DMS53 treated with DMSO at 0.1 percent for 48 hours (cell line): ENCODE measurements around the gene TP53TG5.

ENCODE experiments used
- DNase-seq: peaks from one replicate; lab custom pipeline; 2025; ENCODE audit not compliant: unreplicated experiment; lab: John Stamatoyannopoulos, UW

Gene TP53TG5

DNA sequence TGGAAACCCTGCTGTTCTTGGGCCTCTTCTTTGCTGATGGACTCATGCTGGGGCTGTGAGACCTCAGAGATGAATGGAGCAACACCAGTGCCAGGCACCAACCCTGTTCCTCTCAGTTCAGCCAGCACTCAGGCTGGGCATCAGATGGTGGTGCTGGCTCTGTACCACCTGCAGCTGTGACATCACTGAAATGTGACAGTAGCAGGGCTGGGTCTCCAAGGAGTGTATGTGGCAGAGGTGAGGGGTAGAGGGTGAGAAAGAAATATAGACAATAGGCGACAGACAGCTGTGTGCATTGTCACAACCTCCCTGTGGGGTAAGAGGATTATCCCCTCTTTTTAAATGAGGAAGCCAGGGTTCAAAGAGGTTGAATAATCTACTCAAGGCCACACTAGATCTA is at the start of gene TP53TG5:
Gene TP53TG5, minus strand, starts transcription at position 135 of the 400 bp plus-strand sequence. Its CDS starts 89 bp downstream, at position 46.
- no peak for DNase-seq

DNA sequence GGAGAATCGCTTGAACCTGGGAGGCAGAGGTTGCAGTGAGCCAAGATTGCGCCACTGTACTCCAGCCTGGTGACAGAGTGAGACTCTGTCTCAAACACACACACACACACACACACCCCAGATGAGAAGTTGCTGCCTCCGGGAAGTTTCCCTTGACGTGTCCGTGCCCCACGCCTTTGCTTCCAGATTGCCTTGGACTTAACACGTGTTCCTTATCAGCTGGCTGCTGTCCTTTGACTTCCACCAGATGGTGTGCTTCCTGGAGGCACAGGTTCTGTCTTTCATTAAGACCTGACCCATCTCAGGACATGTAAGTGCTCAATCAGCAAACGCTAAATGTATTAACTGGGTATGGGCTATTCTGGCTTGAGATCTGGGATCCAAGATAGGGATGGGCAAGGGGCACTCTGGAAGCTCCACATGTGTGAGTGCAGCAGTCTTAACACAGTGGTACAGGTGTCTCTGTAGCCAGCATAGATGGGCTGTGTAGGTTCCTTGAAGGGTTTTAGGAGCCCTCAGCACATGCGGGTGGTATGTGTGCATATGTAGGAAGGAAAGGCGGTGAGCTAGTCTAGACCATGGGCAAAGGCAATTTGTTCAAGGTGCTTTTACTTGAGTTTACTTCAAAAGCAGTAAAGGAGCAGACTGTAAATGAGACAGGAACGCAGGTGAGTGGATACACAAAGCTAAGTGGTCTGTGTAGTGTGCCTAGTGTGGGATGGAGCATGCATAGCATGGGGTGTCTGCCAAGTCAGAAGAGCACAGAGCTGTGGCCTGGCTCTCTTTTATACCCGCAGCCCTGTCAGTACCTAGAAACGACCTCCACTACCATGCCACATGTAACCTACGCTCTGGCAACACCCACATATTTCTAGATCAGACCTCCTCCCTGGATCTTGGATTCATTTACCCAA is 49.4 kb upstream of the TP53TG5 start:
- DNase-seq, result no peak

DNA sequence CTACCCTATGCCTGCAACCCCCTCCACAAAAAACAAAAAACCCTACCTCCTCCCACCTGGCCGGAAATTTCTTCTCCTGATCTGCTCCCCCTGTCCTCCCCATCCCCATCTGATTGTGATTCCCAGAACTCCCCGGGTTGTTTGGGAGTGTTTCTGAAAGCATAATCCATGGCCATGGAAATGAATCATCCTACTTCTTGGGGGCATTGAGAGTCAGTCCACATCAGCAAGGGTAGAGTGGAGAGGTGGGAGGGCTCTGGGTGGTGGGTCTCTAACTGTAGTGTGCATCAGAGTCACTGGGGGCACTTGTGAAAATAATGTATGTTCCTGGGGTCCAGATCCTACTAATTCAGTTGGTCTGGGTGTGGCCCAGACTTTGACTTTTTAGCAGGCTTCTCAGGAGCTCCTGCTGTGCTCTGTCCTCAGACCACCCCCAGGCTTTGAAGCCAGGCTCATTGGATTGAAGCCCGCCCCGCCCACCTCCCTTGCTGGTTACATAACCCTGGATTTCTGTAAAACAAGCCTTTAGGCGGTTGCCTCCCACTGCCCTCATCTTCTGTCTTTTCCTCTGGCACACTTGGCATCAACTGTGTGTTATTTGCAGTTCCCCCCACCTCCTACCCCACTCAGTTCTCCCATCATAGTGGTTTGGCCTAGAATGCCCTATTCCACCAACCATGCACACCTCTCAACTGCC is 48.3 kb upstream of the TP53TG5 start:
- no peak for DNase-seq

DNA sequence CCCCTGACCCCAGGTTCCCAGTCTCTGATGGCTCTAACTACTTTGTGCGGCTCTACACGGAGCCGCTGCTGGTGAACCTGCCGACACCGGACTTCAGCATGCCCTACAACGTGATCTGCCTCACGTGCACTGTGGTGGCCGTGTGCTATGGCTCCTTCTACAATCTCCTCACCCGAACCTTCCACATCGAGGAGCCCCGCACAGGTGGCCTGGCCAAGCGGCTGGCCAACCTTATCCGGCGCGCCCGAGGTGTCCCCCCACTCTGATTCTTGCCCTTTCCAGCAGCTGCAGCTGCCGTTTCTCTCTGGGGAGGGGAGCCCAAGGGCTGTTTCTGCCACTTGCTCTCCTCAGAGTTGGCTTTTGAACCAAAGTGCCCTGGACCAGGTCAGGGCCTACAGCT is 47.4 kb upstream of the TP53TG5 start:
- no peak for DNase-seq

DNA sequence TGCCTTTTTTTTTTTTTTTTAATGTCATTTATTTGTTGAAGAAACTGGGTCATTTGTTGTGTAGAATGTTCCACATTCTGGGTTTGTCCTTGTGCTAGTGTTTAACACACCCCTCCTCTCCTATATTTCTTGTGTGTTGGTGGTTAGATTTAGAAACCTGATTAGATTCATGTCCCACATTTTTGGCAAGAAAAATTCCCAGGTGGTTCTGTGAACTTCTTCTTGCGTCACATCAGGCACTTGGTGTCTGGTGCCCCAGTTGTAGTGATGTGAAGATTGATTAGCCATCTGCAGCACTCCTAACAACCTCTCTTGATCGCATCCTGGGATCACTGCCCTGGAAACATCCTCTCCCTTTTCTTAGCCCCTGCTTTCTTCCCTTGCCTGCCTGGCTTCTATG is 45.6 kb upstream of the TP53TG5 start:
- no peak for DNase-seq

DNA sequence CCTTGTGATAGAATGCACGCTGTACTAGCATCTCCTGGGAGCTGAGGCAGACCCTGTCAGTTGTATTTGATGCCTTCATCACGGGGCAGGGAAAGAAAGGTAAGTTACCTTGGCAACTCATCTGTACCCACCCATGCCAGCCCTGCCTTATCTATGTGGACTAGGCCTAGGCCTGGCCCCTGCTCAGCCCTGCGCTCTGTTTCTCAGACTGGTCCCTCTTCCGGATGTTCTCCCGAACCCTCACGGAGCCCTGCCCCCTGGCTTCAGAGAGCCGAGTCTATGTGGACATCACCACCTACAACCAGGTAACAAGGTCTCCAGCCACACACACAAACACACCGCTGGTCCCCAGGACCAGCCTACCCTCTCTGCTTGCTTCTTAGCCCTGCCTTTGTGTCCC is 42.0 kb upstream of the TP53TG5 start:
- DNase-seq, result no peak

DNA sequence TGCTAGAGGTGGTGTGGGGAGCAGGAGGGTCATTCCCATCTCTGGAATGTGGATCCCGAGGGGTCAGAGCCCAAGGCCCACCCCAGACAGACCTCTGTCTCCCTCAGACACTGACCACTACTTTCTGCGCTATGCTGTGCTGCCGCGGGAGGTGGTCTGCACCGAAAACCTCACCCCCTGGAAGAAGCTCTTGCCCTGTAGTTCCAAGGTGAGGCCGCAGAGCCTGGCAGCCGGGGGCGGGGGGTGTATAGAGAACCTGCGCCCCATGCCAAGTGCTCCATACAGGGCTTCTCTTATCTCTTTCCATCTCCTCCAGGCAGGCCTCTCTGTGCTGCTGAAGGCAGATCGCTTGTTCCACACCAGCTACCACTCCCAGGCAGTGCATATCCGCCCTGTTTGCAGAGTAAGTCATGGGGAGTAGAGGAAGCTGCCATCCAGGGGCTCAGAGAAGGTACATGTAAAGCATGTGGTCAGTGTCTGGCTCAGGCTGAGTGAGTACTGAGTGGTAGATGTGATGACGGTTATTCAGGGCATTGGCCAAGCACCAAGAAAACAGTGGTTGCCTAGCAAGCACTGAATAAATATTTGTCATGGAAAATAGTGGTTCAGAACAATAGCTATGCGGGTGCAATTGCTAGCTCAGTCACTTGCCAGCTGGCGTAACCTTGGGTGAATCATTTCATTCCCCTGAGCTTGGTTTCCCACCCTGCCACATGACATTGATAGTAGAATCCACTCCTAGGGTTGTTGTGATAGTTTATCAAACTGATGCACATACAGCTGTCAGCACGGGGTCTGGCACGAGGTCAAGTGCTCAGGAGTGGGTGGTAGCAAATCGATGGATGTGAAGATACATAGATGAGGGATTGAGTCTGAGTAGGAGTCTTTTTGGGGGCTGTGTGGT is 41.3 kb upstream of the TP53TG5 start:
- DNase-seq, result peak; percentile 99

DNA sequence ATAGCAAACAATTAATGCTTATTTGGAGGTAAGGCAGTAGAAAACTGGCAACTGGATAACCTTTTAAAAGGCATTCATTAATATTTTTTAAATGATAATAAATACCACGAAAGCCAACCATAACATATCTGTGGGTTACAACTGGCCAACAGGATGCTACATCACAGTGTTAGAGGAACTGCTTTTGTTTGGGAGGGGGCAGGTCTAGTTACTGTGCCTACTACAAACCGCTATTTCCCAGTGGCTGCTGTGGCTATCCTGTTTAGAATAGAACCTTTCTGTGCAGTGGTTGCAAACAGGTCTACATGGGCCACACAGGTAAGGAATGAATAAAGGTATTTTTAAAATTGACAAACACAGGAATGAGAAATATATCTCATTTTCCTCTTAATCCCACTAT is 38.8 kb upstream of the TP53TG5 start:
- DNase-seq, result no peak

DNA sequence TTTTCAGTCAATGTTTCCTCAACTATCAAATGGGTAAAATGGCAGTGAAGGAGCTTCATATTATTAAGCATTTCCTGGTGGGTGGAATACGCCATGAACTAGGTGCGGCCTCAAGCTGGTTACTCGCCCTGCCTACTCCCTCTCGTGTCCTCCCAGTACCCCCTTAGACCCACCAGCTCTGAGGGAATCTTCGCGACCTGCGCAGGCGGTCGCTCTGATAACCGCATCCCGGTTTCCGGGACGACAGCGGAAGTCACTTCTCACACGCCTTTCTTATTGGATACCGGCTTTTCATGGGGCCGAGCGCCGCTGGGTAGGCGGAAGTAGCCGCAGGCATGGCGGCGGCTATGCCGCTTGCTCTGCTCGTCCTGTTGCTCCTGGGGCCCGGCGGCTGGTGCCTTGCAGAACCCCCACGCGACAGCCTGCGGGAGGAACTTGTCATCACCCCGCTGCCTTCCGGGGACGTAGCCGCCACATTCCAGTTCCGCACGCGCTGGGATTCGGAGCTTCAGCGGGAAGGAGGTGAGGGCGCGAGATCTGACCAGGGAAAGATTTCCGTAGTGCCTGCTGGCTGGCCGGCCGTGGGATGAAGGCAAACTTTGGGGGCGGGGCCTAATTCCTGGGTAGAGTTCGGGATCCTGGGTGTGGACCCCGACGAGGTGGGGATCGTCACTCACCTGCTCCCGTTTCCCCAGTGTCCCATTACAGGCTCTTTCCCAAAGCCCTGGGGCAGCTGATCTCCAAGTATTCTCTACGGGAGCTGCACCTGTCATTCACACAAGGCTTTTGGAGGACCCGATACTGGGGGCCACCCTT is 37.9 kb upstream of the TP53TG5 start, which contains the start of gene PIGT:
Gene PIGT, plus strand, starts transcription at position 320 of the 816 bp plus-strand sequence. Its CDS starts 16 bp downstream, at position 336.
- DNase-seq, result peak; percentile 86

DNA sequence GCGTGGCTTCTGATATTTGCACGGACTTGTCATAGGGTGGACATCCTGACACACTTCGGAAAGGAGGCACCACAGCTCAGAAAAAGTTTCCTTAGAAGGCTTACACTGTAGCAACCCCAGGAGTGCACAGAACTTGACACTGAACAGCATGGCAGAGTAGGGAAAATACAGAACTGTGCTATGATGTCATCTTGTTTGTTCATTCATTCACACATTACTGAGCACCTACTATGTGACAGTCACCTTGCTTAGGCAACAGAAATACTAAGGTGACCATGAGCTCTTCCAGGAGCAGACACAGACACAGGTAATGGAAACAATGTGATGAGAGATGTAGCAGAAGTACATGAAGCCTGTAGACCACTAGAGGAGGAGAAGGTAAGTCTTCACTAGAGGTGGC is 35.4 kb upstream of the TP53TG5 start:
- no peak for DNase-seq

DNA sequence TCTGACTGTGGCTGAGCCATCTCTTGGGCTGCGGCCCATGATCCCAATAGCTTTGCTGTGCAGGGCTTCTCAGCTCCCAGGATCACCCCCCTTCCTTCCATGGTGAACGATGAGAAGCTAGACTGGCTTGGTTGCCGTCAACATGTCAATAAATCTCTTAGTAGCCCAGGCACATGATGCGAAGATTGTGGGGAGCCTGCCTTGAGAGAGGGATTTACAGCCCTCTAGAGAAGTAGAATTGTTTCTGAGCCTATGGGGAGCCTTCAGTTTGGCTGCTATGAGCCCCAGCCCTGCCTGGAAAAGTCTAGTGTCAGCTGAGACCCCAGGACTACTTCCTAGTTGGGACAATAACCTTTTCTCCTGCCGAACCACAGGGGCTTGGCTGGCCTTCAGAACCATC is 34.5 kb upstream of the TP53TG5 start:
- no peak for DNase-seq

DNA sequence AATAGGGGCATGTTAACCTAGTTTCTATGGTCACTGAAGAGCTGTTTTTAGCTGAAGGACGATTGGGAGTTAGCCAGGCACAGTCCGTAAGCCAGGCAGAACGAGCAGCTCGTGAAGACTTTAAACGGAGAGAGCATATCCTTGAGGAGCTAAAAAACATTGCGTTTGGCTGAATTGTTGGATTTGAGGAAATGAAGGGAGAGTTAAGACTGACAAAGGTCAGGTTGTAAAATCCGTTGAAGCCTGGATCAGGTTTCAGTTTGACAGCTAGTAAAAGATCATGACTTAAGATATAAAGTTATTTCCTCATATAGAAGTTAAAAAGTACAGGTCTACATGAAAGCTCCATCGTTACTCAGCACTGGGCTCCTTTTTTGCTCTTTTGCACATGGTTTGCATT is 32.8 kb upstream of the TP53TG5 start:
- DNase-seq, result no peak

DNA sequence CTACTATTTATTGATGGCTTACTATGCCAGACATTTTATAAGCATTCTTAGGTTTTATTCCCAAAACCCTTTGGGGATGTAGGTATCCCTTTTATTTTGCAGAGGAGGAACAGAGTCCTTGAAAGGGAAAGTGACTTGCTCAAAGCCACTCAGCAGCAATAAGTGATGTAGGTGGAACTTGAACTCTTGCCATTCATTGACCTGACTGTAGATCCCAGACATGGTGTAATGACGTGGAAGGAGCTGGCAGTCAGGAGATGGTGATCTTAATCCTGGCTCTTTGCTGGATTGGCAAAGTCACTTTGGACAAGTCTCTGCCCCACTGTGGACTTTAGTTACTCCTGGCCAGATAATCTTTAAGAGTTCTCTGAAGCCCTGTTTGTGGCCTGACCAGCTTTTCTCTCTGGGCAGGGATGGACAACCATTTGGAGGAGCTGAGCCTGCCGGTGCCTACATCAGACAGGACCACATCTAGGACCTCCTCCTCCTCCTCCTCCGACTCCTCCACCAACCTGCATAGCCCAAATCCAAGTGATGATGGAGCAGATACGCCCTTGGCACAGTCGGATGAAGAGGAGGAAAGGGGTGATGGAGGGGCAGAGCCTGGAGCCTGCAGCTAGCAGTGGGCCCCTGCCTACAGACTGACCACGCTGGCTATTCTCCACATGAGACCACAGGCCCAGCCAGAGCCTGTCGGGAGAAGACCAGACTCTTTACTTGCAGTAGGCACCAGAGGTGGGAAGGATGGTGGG is 31.6 kb upstream of the TP53TG5 start:
- DNase-seq, result no peak

DNA sequence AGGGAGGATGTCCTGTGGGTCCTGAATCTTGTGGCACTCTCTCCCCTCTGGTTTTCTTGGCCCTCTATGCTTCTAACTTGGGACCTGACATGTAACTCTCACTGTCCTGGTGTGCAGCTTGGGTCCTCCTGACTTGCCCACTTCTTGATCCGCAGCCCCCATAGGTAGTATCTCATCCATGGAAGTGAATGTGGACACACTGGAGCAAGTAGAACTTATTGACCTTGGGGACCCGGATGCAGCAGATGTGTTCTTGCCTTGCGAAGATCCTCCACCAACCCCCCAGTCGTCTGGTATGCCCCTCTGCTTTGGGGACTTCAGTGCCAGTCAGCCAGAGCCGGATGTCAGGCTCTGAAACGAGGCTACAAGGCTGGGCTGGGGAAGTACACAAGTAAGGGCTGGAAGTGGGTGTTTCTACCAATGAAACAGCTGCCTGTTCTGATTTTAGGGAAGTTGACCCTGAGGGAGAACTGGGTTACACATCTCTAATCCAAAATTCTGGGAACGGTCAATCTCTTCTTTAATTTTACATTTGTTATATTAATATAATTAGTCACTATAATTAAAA is 30.6 kb upstream of the TP53TG5 start:
- no peak for DNase-seq

DNA sequence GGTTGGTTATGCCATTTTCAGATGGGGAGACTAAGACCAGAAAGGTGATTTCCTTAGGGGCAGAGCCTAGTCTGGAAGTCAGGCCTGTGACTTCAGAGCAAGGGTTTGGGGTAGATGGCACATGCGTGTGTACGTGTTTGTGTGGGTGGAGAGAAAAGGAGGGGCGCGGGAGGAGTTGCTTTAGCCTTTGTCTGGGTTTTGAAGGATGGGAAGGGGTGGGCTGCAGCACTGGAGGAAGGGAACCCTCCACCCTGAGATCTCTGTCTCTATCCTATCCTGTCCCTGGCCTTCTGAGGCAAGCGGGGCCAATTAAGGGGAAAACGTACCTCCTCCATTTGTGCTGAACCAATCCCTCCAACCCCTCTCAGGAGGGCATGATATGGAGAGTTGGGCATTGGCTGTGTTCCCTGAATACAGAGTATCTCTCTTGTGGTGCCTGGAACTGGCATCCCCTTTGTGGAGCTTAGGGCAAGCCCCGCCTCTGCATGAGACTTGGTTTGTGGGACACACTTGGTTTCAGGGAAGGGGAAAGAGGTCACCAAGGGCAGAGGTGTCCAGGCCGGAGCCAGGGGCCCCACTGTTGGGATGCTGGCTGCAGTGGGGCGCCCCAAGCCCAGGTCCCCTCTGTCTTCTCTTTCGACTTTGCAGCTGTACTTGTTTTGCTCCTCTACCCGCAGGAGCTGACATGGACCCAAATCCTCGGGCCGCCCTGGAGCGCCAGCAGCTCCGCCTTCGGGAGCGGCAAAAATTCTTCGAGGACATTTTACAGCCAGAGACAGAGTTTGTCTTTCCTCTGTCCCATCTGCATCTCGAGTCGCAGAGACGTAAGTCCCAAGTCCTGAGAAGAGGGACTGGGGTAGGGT is 29.9 kb upstream of the TP53TG5 start, which contains the start of gene DBNDD2:
Gene DBNDD2, plus strand, starts transcription at position 507 of the 863 bp plus-strand sequence. Its CDS starts 179 bp downstream, at position 686.
- no peak for DNase-seq

DNA sequence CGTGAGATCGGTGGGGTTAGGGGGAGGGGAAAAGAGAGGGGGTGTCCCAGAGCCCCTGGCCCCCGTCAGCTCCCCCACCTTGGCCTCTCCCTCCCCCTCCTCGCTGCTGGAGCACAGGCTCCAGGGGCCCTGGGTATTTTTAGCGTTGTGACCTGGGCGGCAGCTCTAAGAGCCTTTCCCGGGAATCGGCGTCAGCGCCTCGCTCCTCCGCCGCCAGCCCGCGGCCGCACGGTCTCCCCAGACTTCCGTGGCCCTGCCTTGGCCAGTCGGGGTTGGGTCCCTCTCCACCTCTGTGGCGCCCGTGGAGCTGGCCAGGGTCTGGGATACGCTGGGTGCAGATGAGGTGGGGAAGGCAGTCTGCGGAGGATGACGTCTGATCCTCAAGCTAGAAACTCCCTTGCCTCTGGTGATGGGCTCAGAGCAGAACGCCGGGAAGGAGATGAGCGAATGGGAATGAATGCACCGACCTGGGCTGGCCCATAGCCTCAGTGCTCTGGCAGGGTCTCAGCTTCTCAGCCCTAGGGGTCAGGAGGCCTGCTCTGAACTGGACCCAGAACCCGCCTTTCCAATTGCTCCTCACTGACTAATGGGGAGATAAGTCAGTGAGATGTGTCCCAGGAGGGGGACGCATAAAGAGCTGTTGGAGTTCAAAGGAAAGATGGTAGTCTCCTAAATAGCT is 29.1 kb upstream of the TP53TG5 start:
- DNase-seq, result no peak

DNA sequence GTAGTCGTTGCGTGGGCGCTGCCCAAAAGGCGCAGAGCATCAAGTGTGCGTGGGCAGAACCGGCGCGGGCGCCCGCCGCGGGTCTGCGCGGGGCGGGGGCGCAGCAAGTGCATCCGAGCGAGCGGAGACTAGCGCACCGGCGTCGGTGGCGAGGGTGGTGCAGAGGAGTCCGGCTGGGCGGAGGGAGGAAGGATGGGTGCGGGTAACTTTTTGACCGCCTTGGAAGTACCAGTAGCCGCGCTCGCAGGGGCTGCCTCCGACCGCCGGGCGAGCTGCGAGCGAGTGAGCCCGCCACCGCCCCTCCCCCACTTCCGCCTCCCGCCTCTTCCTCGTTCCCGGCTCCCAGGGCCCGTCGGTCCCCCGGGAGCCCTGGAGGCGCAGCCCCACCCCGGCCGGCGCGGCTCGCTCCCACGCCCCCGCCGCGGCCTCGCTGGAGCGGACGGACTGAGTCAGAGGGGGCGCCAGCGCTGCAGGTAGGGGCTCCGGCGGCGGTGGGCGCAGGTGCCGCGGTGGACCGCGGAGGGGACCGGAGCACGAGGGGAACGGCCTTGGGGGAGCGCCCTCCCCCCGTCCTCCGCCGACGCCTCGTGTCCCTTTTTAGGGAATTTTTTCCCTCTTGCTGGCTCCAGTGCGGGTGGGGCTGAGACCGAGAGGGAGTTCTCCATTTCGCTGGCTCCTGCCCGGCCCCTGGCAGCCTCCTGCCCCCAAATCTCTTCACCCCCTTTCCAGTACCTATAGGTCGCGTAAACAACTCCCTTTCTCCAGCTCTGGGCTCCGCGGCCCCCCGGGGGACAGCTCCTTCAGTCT is 28.3 kb upstream of the TP53TG5 start:
- peak; percentile 17 for DNase-seq
